Stomach (tissue), 4 donors: ENCODE data around the gene WNT5A.

Experiments
- EP300 ChIP-seq: sonication (generic); formaldehyde crosslinking; IDR thresholded peaks from one replicate; pipeline ENCODE4 v1.6.1; 2017; ENCODE audit warnings: antibody characterized with exemption
- POLR2A ChIP-seq, 4 donors: fragments of 450-650 bp; IDR thresholded peaks; one replicate each; pipeline ENCODE4 v1.6.1; 2016; ENCODE audit warnings: antibody characterized with exemption in 4 of 4, control low read depth in 2 of 4, mild to moderate bottlenecking in 1 of 4, moderate library complexity in 1 of 4
- POLR2AphosphoS5 ChIP-seq, 3 donors: sonication (generic); formaldehyde crosslinking; IDR thresholded peaks; one replicate each; pipeline ENCODE4 v1.6.1; 2016; ENCODE audit warnings: antibody characterized with exemption in 3 of 3
- TF ChIP-seq, protein P1 (sequence below), 7 experiments: fragments of 450-650 bp in 4 of 7; fragments of 200-600 bp in 3 of 7; sonication (generic) in 3 of 7; IDR thresholded peaks; one replicate each; pipeline ENCODE4 v1.5.1; 2016 to 2019; ENCODE audit warnings: antibody characterized with exemption in 7 of 7, control low read depth in 2 of 7, mild to moderate bottlenecking in 1 of 7

DNA sequence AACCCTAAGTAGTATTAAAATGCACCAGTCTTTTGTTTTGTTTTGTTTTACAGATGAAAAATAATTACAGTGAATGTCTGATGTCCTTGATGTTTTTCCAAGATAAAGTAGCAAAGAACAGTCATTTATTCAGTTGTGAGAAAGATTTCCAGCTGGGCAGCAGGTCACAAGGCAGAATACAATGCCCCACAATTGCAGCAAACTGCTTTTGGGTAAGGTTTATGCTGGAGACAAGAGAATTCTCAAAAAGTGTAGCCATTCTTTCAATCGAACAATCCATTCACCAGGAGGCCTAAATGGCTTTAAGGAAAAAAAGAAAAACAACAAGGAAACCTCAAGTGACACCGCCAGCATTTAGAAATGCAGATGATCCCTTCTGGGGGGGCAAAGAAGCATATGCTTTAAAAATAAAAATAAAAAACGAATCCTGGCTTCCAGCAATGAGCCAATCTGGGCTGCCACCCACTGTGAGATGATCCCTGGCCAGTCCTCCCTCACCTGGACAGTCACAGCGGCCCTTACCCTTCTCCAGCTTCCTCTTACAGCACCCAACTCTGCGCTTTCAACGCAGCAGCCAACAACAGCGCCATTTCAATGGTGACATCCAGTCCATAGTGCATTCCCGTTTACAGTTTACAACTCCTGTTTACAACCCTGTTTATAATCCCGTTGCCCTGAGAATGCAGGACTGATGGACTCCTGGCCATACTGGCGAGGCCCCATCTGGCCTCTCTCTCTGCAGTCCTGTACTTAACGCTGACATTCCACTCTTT is 25.7 kb upstream of the WNT5A start:
- TF ChIP-seq EP300: no peak
- TF ChIP-seq, protein P1, sequence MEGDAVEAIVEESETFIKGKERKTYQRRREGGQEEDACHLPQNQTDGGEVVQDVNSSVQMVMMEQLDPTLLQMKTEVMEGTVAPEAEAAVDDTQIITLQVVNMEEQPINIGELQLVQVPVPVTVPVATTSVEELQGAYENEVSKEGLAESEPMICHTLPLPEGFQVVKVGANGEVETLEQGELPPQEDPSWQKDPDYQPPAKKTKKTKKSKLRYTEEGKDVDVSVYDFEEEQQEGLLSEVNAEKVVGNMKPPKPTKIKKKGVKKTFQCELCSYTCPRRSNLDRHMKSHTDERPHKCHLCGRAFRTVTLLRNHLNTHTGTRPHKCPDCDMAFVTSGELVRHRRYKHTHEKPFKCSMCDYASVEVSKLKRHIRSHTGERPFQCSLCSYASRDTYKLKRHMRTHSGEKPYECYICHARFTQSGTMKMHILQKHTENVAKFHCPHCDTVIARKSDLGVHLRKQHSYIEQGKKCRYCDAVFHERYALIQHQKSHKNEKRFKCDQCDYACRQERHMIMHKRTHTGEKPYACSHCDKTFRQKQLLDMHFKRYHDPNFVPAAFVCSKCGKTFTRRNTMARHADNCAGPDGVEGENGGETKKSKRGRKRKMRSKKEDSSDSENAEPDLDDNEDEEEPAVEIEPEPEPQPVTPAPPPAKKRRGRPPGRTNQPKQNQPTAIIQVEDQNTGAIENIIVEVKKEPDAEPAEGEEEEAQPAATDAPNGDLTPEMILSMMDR (IDR thresholded peaks at IDR 0.05): no peak
- TF ChIP-seq POLR2AphosphoS5 (IDR thresholded peaks at IDR 0.05): no peak
- no peak for TF ChIP-seq POLR2A (IDR thresholded peaks at IDR 0.05)
